Lower leg skin (tissue), 4 donors: Measurements from ENCODE around the gene RPL3. TPM values are rescaled to one million over a fixed set of nuclear protein-coding genes. Genes with fewer than 3 reads are reported as not detected.

Experiments used
- DNase-seq, 2 donors: peaks; one replicate each; pipeline ENCODE4 v3.0.0-alpha.2; 2019; ENCODE audit warnings: low spot score in 2 of 2
- H3K4me3 ChIP-seq: fragments of 200-600 bp; sonication (generic); 2 replicates; pipeline ENCODE4 v1.5.1; 2017; ENCODE audit warnings: mild to moderate bottlenecking, low read depth; ENCODE audit not compliant: poor library complexity, severe bottlenecking
- CTCF ChIP-seq, 3 donors: fragments of 450-650 bp; IDR thresholded peaks; one replicate each; pipeline ENCODE4 v1.5.1; 2016; ENCODE audit warnings: antibody characterized with exemption in 3 of 3, mild to moderate bottlenecking in 3 of 3, moderate library complexity in 2 of 3
- POLR2A ChIP-seq, 2 donors: fragments of 450-650 bp; IDR thresholded peaks; one replicate each; pipeline ENCODE4 v1.6.1; 2016 to 2017; ENCODE audit warnings: antibody characterized with exemption in 2 of 2, mild to moderate bottlenecking in 1 of 2, moderate library complexity in 1 of 2
- WGBS, 2 donors: methylation state at CpG; one replicate each; pipeline ENCODE4 v1.1.5; 2018; 5-methylcytosine and 5-hydroxymethylcytosine counted together
- intact Hi-C: fragments of 100-400 bp; cut with DNase I; formaldehyde crosslinking; loops from one replicate; pipeline ENCODE4 v1.15.0; 2023; ENCODE audit warnings: low total_unique reads
- total RNA-seq, 4 donors: library from RNA; depleted of rRNA; stranded (reverse); fragments of >200 nt; gene quantifications; one replicate each; pipeline ENCODE4 v1.1.0, GENCODE V29; 2016

RPL3 gene
- total RNA-seq, 4 donors from 2014 or later = 2,414 to 3,362 (median 2,993) TPM

- intact Hi-C loops = no loop called here
- DNase-seq = no peak
- WGBS, 2 donors = 85 to 95% methylated on average over 3 of the region's 3 CpGs
Measured at GRCh38 chr22:39284983-39285382, 34.4 kb downstream of the RPL3 start.

GRCh38 chr22:39284142-39284980 is 35.1 kb downstream of the RPL3 start:
- intact Hi-C loops = no loop called here
- WGBS, 2 donors = 71 to 82% methylated on average over 15 to 19 of the region's 19 CpGs
- DNase-seq = no peak

More at GRCh38 chr22:39284983-39285382, 34.4 kb downstream of the RPL3 start:
- no peak overlapping the region for H3K4me3 ChIP-seq
- TF ChIP-seq POLR2A (IDR thresholded peaks at IDR 0.05) (no peak), CTCF (IDR thresholded peaks at IDR 0.05) (no peak)

GRCh38 chr22:39283322-39284141 is 35.9 kb downstream of the RPL3 start:
- H3K4me3 ChIP-seq = no peak overlapping the region
- TF ChIP-seq CTCF (IDR thresholded peaks at IDR 0.05) (no peak), POLR2A (IDR thresholded peaks at IDR 0.05) (no peak)
- intact Hi-C loops = no loop called here
- peak in 1 of 2 donors; percentile 63 for DNase-seq
- 43 to 58% methylated on average over 21 to 23 of the region's 27 CpGs for WGBS, 2 donors

More at GRCh38 chr22:39284142-39284980, 35.1 kb downstream of the RPL3 start:
- TF ChIP-seq CTCF (IDR thresholded peaks at IDR 0.05) = no peak
- TF ChIP-seq POLR2A (IDR thresholded peaks at IDR 0.05) = no peak
- no peak overlapping the region for H3K4me3 ChIP-seq

- no peak for DNase-seq
- WGBS, 2 donors = 33 to 51% methylated on average over 9 of the region's 9 CpGs
- TF ChIP-seq CTCF (IDR thresholded peaks at IDR 0.05) = no peak
- TF ChIP-seq POLR2A (IDR thresholded peaks at IDR 0.05) = no peak
- intact Hi-C loops = no loop called here
- no peak overlapping the region for H3K4me3 ChIP-seq
Measured at GRCh38 chr22:39282645-39283321, 36.6 kb downstream of the RPL3 start.

- TF ChIP-seq CTCF (IDR thresholded peaks at IDR 0.05) (no peak), POLR2A (IDR thresholded peaks at IDR 0.05) (no peak)
- WGBS, 2 donors = 88 to 90% methylated on average over 6 of the region's 6 CpGs
Measured at GRCh38 chr22:39281126-39281525, 38.3 kb downstream of the RPL3 start.

More at GRCh38 chr22:39281126-39281525, 38.3 kb downstream of the RPL3 start:
- intact Hi-C loops = no loop called here
- DNase-seq = no peak
- no peak overlapping the region for H3K4me3 ChIP-seq
